Cardiac fibroblast (primary cell): ENCODE data around the gene BEND5.

Experiments
- DNase-seq, 2 donors: peaks; one replicate each; pipeline versions ENCODE4 v3.0.0 to v3.0.0-alpha.2; 2010; ENCODE audit warnings: low read depth in 2 of 2
- H3K4me3 ChIP-seq, 2 donors: replicated peaks in 1 of 2; 1 replicate in 1 of 2; 2 replicates in 1 of 2; pipeline ENCODE4 v1.5.1; 2011; ENCODE audit warnings: low read depth in 2 of 2, low read length in 2 of 2, mild to moderate bottlenecking in 2 of 2, moderate library complexity in 1 of 2
- TF ChIP-seq, protein P1 (sequence below): IDR thresholded peaks from one replicate; pipeline ENCODE4 v1.5.1; 2011; ENCODE audit warnings: low read depth, mild to moderate bottlenecking, low read length, inconsistent platforms

BEND5 gene

DNA sequence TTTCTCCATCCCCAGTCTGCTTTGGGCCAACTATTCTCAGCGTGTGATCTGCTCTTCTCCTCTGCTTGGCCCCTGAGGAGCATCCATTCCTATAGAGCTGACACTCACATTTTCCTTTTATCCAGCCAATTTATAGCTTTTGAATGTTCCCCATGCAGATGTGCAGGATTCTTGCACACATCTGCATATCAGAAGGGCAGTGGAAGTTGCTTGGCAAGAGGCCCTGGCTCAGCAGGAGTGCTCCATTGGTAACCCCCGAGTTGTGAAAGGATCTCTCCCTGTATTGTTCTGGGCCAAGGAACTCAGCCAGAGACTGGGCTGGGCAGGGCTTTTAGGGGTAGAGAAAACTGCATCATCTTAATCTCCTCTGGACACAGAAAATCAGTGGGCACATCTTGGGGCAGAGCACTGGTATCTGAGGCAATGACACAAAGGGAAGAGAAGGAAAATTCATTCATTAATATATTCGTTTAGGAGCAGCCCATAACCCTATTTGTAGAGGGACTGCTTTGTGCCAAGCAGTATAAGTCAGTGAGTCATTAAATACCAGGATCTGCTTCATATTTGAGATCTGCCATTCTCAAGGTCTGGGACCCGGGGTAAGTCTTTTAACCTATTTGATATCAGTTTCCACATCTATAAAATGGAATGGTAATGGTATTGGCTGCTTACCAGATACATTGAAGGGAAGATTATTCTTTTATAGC lies 31.0 kb upstream of the BEND5 start:
- H3K4me3 ChIP-seq = no peak overlapping the region
- peak in 1 of 2 donors; percentile 30 for DNase-seq
- TF ChIP-seq, protein P1, sequence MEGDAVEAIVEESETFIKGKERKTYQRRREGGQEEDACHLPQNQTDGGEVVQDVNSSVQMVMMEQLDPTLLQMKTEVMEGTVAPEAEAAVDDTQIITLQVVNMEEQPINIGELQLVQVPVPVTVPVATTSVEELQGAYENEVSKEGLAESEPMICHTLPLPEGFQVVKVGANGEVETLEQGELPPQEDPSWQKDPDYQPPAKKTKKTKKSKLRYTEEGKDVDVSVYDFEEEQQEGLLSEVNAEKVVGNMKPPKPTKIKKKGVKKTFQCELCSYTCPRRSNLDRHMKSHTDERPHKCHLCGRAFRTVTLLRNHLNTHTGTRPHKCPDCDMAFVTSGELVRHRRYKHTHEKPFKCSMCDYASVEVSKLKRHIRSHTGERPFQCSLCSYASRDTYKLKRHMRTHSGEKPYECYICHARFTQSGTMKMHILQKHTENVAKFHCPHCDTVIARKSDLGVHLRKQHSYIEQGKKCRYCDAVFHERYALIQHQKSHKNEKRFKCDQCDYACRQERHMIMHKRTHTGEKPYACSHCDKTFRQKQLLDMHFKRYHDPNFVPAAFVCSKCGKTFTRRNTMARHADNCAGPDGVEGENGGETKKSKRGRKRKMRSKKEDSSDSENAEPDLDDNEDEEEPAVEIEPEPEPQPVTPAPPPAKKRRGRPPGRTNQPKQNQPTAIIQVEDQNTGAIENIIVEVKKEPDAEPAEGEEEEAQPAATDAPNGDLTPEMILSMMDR = no peak

DNA sequence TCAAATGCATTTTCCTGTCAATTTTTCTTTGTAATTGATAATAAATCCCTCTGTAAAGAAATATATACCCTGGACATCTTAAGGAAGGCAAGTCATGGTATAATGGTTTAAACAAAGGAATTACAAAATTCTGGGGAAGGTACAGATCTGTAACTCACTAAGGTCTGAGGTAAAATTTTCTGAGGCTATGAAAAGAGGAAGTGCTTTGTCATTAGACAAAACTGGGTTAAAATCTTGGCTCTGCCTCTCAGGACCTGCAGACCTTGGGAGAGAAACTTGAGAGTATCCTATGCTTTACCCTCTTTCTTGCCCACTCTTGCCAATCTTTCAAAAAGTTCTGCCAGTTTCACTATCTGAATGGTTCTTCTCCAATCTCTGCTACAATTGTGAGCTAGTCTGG lies 26.8 kb upstream of the BEND5 start:
- no peak overlapping the region for H3K4me3 ChIP-seq
- DNase-seq = no peak
- TF ChIP-seq, protein P1 = no peak

DNA sequence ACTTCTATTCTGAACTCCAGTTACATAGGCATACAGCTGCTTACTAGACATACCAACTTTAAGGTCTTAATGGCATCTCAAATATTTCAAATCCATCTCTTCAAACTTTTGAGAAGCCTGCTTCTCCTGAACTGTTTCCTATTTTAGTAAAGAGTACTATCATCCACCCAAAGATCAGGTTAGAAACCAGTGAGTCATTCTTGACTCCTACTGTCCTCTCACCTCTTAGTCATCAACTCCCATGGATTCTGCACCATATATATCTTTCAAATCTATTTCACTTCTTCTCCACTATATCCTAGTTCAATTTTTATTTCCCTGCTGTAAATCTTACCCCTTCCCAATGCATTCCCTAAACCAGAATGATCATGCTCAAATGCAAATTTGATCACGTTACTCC lies 18.1 kb upstream of the BEND5 start:
- DNase-seq = no peak
- TF ChIP-seq, protein P1 = no peak
- H3K4me3 ChIP-seq = no peak overlapping the region

DNA sequence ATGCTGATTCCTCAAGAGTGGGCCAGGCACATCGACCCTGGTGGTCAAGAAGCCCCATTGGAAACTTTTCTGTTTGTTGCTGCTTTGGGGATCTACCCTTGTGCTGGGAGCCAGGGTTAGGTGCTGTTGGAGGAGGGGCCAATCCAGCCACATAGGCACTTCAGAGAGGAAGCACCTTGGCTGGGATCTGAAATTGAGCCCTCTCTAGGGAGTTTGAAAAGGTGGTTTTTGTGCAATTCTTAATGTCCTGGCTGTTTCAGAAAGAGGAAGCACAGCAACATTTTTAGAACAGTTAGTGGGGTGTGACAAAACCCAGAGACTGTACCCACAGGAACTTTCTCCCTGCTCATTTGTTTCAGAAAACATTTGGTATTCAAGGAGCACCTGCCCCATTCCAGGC lies 17.2 kb upstream of the BEND5 start:
- H3K4me3 ChIP-seq = no peak overlapping the region
- TF ChIP-seq, protein P1 = no peak
- no peak for DNase-seq

DNA sequence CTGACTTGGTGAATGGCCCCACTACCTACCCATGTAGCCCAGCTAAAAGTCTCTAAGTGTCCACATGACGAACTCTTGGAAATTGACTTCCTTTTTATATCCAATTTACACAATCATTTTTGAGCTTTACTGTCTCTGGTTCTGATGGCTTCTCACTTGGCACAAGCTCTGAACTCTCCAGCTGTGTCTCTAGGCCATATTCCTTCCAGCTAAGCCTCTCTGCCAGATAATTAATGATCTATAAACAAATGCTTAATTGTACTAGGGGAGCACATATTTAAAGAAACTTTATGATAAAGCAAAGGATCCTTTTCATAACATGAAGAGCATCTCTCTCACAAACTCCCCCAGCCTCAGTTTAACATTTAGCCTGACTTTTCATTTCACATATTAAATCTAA lies 16.3 kb upstream of the BEND5 start:
- no peak overlapping the region for H3K4me3 ChIP-seq
- DNase-seq = no peak
- TF ChIP-seq, protein P1 = no peak

DNA sequence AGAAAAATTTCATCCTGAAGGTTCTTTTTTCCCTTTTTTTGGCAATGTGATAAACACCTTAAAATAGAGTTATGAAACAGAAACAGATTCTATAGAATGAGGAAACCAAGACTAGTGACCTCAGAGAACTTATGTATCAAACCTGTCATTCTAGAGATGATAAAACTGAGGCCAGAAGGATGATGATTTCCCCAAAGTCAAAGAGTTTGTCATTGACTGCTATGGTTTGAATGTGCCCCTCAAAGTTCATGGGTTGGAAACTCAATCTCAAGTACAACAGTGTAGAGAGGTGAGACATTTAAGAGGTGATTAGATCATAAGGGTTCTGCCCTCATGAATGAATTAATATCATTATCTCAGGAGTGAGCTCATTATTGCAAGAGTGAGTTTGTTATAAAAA lies 13.7 kb upstream of the BEND5 start:
- DNase-seq = no peak
- H3K4me3 ChIP-seq = no peak overlapping the region
- TF ChIP-seq, protein P1 = no peak

DNA sequence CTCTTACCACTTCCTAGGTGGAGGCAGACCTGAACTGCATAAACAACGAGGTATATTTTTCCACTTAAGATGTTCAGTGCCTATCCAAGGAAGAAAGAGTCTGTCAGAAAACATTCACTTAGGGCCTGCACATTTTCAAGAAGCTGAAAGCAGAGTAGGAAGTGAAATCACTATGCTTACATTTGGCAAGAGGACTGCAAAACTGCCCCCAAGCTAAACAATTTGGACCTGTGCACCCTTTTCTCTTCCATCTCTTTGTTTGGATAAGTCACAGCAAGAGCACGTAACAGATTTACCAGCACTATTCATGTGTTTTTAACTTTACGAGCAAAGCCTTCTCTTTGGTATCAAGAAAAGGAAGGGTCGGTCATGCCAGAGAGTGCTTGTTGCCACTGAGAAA lies 13.2 kb upstream of the BEND5 start:
- H3K4me3 ChIP-seq = no peak overlapping the region
- TF ChIP-seq, protein P1 = no peak
- no peak for DNase-seq
